Measurements from ENCODE around the gene ARHGAP40. TPM values are rescaled to one million over a fixed set of nuclear protein-coding genes. Genes with fewer than 3 reads are reported as not detected.
A peak's percentile ranks its signal among the peaks of the same experiment; 100 is the strongest.

ARHGAP40 gene
- total RNA-seq, 2 donors from 2014 or later: not detected

- Histone ChIP-seq H3K27me3 (replicated peaks; ENCODE audit: insufficient read depth) (no peaks in the 10 kb centered on the region), H3K36me3 (no peaks in the 10 kb centered on the region), H3K4me1 (ENCODE audit: control insufficient read depth in 1 of 2, low read depth in 2 of 2) (no peaks in the 10 kb centered on the region), H3K9me3 (no peaks in the 10 kb centered on the region), H3K4me3 (no peak overlapping the region), H3K27ac (no peak overlapping the region)
- TF ChIP-seq CTCF (IDR thresholded peaks at IDR 0.05): no peak
- DNase-seq (ENCODE audit: low spot score): no peak
- no peak for ATAC-seq (ENCODE audit: insufficient number of reproducible peaks, low FRiP score, low read depth)
Measured at GRCh38 chr20:38657390-38657789, 55.8 kb downstream of the ARHGAP40 start.

GRCh38 chr20:38658879-38659596 is 57.4 kb downstream of the ARHGAP40 start:
- H3K4me1 ChIP-seq (ENCODE audit: control insufficient read depth in 1 of 2, low read depth in 2 of 2): no peaks in the 10 kb centered on the region
- no peak overlapping the region for H3K27ac ChIP-seq
- ATAC-seq (ENCODE audit: insufficient number of reproducible peaks, low FRiP score, low read depth): no peak
- no peaks in the 10 kb centered on the region for H3K36me3 ChIP-seq
- H3K27me3 ChIP-seq (replicated peaks; ENCODE audit: insufficient read depth): no peaks in the 10 kb centered on the region
- peak; percentile 23 for TF ChIP-seq CTCF (IDR thresholded peaks at IDR 0.05)
- H3K4me3 ChIP-seq: no peak overlapping the region
- DNase-seq (ENCODE audit: low spot score): no peak
- H3K9me3 ChIP-seq: no peaks in the 10 kb centered on the region

- Histone ChIP-seq H3K27me3 (replicated peaks; ENCODE audit: insufficient read depth) (no peaks in the 10 kb centered on the region), H3K4me1 (ENCODE audit: control insufficient read depth in 1 of 2, low read depth in 2 of 2) (no peaks in the 10 kb centered on the region), H3K9me3 (no peaks in the 10 kb centered on the region), H3K36me3 (no peaks in the 10 kb centered on the region), H3K4me3 (no peak overlapping the region), H3K27ac (no peak overlapping the region)
- TF ChIP-seq CTCF (IDR thresholded peaks at IDR 0.05): no peak
- DNase-seq (ENCODE audit: low spot score) (no peak), ATAC-seq (ENCODE audit: insufficient number of reproducible peaks, low FRiP score, low read depth) (no peak)
Measured at GRCh38 chr20:38659597-38659880, 57.9 kb downstream of the ARHGAP40 start.

GRCh38 chr20:38660429-38660828 is 58.8 kb downstream of the ARHGAP40 start:
- Histone ChIP-seq H3K36me3 (no peaks in the 10 kb centered on the region), H3K27ac (no peak overlapping the region), H3K4me1 (ENCODE audit: control insufficient read depth in 1 of 2, low read depth in 2 of 2) (no peaks in the 10 kb centered on the region), H3K4me3 (no peak overlapping the region), H3K27me3 (replicated peaks; ENCODE audit: insufficient read depth) (no peaks in the 10 kb centered on the region), H3K9me3 (no peaks in the 10 kb centered on the region)
- DNase-seq (ENCODE audit: low spot score): no peak
- no peak for TF ChIP-seq CTCF (IDR thresholded peaks at IDR 0.05)
- no peak for ATAC-seq (ENCODE audit: insufficient number of reproducible peaks, low FRiP score, low read depth)

- Histone ChIP-seq H3K27ac (no peak overlapping the region), H3K27me3 (replicated peaks; ENCODE audit: insufficient read depth) (no peaks in the 10 kb centered on the region), H3K9me3 (no peaks in the 10 kb centered on the region), H3K36me3 (no peaks in the 10 kb centered on the region), H3K4me1 (ENCODE audit: control insufficient read depth in 1 of 2, low read depth in 2 of 2) (no peaks in the 10 kb centered on the region), H3K4me3 (no peak overlapping the region)
- TF ChIP-seq CTCF (IDR thresholded peaks at IDR 0.05): no peak
- ATAC-seq (ENCODE audit: insufficient number of reproducible peaks, low FRiP score, low read depth): no peak
- no peak for DNase-seq (ENCODE audit: low spot score)
Measured at GRCh38 chr20:38663660-38664059, 62.1 kb downstream of the ARHGAP40 start.
